ENCODE results near the gene DSCAML1. TPM values are rescaled to one million over a fixed set of nuclear protein-coding genes. Genes with fewer than 3 reads are reported as not detected.

The DSCAML1 gene
- total and polyA plus RNA-seq, 9 of the 15 experiments (the other 6 are each of a cell fraction or from before 2014, with no cell fraction given), result not detected

GRCh38 chr11:117768506-117768905, 28.5 kb downstream of the DSCAML1 start:
- 0% methylated on average over 2 of the region's 2 CpGs for WGBS (ENCODE audit: insufficient coverage, low coverage, missing lambda C conversion rate)
- H3K27me3 ChIP-seq (ENCODE audit: control insufficient read depth in 2 of 2, insufficient read depth in 2 of 2, low read length in 2 of 2), result peaks cover 35 to 66% of the 10 kb centered on the region in 2 experiments; a peak in 4 of 5 replicates
- H2AFZ ChIP-seq (ENCODE audit: low read depth, low read length), result no peak overlapping the region
- no peaks in the 10 kb centered on the region; the same call in none of the 2 replicates for H4K20me1 ChIP-seq (replicated peaks; ENCODE audit: control insufficient read depth, insufficient read depth, low read length)
- no peaks in the 10 kb centered on the region for H3K36me3 ChIP-seq (ENCODE audit: control insufficient read depth, insufficient read depth, low read length)
- H3K9me3 ChIP-seq (replicated peaks; ENCODE audit: control insufficient read depth, insufficient read depth, low read depth, low read length), result no peaks in the 10 kb centered on the region
- no peak overlapping the region for H3K27ac ChIP-seq (ENCODE audit: extremely low read depth, low read depth, low read length)
- no TSS peak for BruUV-seq (replicated peaks)
- ChIA-PET CTCF (ENCODE audit: low intra/inter-chr PET ratio) (no interaction called here), POLR2A (no interaction called here)
- no peak for FAIRE-seq
- H3K9me1 ChIP-seq (ENCODE audit: control insufficient read depth, insufficient read depth, low read length), result no peaks in the 10 kb centered on the region
- in situ Hi-C loops (cut with MboI), result no loop called here
- TF ChIP-seq ATF1 (CRISPR knock-in tag; IDR thresholded peaks at IDR 0.05) (no peak), ATF1 (tag; IDR thresholded peaks at IDR 0.05) (no peak), ESRRA (IDR thresholded peaks at IDR 0.05; ENCODE audit: borderline replicate concordance, low read depth) (peak; percentile 66), RBM25 (IDR thresholded peaks at IDR 0.05; ENCODE audit: low read depth, low read length, severe bottlenecking) (peak; percentile 69), E2F8 (IDR thresholded peaks at IDR 0.05; ENCODE audit: low read depth, partially characterized antibody) (no peak), TBP (optimal IDR thresholded peaks at IDR 0.05; ENCODE audit: low read depth, low read length) (no peak)
- H3K4me2 ChIP-seq (ENCODE audit: insufficient read depth, low read length), result no peak overlapping the region
- no peak overlapping the region for H3K9ac ChIP-seq (ENCODE audit: insufficient read depth in 1 of 2, low read depth in 2 of 2, low read length in 2 of 2)
- H3K4me3 ChIP-seq, result no peak overlapping the region
- no peak for ATAC-seq
- intact Hi-C loops (cut with micrococcal nuclease), result no loop called here
- no peak for DNase-seq (ENCODE audit: extremely low read depth in 1 of 4, low spot score in 3 of 4)
- no peaks in the 10 kb centered on the region for H3K79me2 ChIP-seq (ENCODE audit: control insufficient read depth, insufficient read depth, low read length)
- no peaks in the 10 kb centered on the region for H3K4me1 ChIP-seq (replicated peaks in 1 of 2; ENCODE audit: control insufficient read depth in 2 of 2, insufficient read depth in 2 of 2, low read length in 2 of 2)

Measured in K562 (cell line).